Endodermal cell (in vitro differentiated cells): ENCODE results near the gene BRI3. TPM values are rescaled to one million over a fixed set of nuclear protein-coding genes. Genes with fewer than 3 reads are reported as not detected.

Experiments used
- DNase-seq: peaks from one replicate; pipeline ENCODE4 v3.0.0-alpha.2; 2017
- H3K27ac ChIP-seq: 2 replicates; pipeline ENCODE4 v1.5.1; 2013; ENCODE audit warnings: mild to moderate bottlenecking, low read depth, low read length, moderate library complexity
- H3K27me3 ChIP-seq: 2 replicates; pipeline ENCODE4 v1.6.1; 2013; ENCODE audit warnings: mild to moderate bottlenecking, low read length, moderate library complexity; ENCODE audit not compliant: insufficient read depth, control insufficient read depth, poor library complexity, severe bottlenecking
- H3K36me3 ChIP-seq: 2 replicates; pipeline ENCODE4 v1.7.0; 2013; ENCODE audit warnings: mild to moderate bottlenecking, low read length, moderate library complexity; ENCODE audit not compliant: control insufficient read depth, insufficient read depth
- H3K4me1 ChIP-seq: one replicate; pipeline ENCODE4 v1.7.0; 2013; ENCODE audit warnings: low read length; ENCODE audit not compliant: control insufficient read depth, insufficient read depth
- H3K4me3 ChIP-seq: 2 replicates; pipeline ENCODE4 v1.5.1; 2013; ENCODE audit warnings: mild to moderate bottlenecking, low read length, moderate library complexity
- H3K9ac ChIP-seq: 2 replicates; pipeline ENCODE4 v1.6.1; 2013; ENCODE audit warnings: mild to moderate bottlenecking, low read length, moderate library complexity; ENCODE audit not compliant: poor library complexity, severe bottlenecking; ENCODE audit errors: extremely low read depth
- H3K9me3 ChIP-seq: 2 replicates; pipeline ENCODE4 v1.6.1; 2013; ENCODE audit warnings: mild to moderate bottlenecking, low read length, moderate library complexity; ENCODE audit not compliant: control insufficient read depth
- H3K27ac Mint-ChIP-seq: 2 replicates; pipeline ENCODE4 v1.8.0; 2020; ENCODE audit warnings: mixed read lengths
- H3K27me3 Mint-ChIP-seq: 2 replicates; pipeline ENCODE4 v1.8.0; 2021; ENCODE audit warnings: mild to moderate bottlenecking, mixed read lengths; ENCODE audit not compliant: insufficient read depth
- H3K36me3 Mint-ChIP-seq: 2 replicates; pipeline ENCODE4 v1.8.0; 2020; ENCODE audit warnings: low read depth, mixed read lengths
- H3K4me1 Mint-ChIP-seq: 2 replicates; pipeline ENCODE4 v1.8.0; 2020; ENCODE audit warnings: mixed read lengths
- H3K4me3 Mint-ChIP-seq: 2 replicates; pipeline ENCODE4 v1.8.0; 2020; ENCODE audit warnings: mild to moderate bottlenecking, moderate library complexity, mixed read lengths
- H3K9me3 Mint-ChIP-seq: 2 replicates; pipeline ENCODE4 v1.8.0; 2020; ENCODE audit warnings: mild to moderate bottlenecking, mixed read lengths
- CTCF ChIP-seq: fragments of 200-600 bp; sonication (generic); conservative IDR thresholded peaks from 2 replicates; pipeline ENCODE4 v1.5.0; 2021; ENCODE audit warnings: antibody characterized with exemption, mild to moderate bottlenecking
- WGBS, 2 experiments: methylation state at CpG; one replicate each; pipeline versions ENCODE4 v1.1.5 to v1.1.7; 2013; ENCODE audit warnings: missing lambda C conversion rate in 2 of 2, mixed read lengths in 1 of 2; ENCODE audit not compliant: insufficient coverage in 1 of 2, insufficient read length in 1 of 2; 5-methylcytosine and 5-hydroxymethylcytosine counted together
- total RNA-seq, 2 donors: library from RNA; stranded (reverse); fragmentation: NEBNext Ultra II Directional in 1 of 2; extraction: Animal tissue kit (Norgen Biotek cat#: 25700) in 1 of 2; gene quantifications; 2 replicates in 1 of 2; 3 replicates in 1 of 2; pipeline ENCODE4 v1.2.1, GENCODE V29; 2021

The BRI3 gene
- total RNA-seq, 2 donors from 2014 or later = 130 to 152 TPM

GRCh38 chr7:98233219-98234070, 48.0 kb upstream of the BRI3 start:
- H3K4me1 Mint-ChIP-seq = no peaks in the 10 kb centered on the region

GRCh38 chr7:98234429-98235147, 46.9 kb upstream of the BRI3 start:
- H3K27me3 Mint-ChIP-seq = no peaks in the 10 kb centered on the region
- Histone ChIP-seq H3K36me3 (no peaks in the 10 kb centered on the region), H3K27me3 (no peaks in the 10 kb centered on the region), H3K4me3 (no peak overlapping the region), H3K9me3 (no peaks in the 10 kb centered on the region), H3K27ac (no peak overlapping the region), H3K9ac (no peak overlapping the region), H3K4me1 (no peaks in the 10 kb centered on the region)
- no peak for DNase-seq
- no peak overlapping the region for H3K27ac Mint-ChIP-seq
- H3K9me3 Mint-ChIP-seq = no peaks in the 10 kb centered on the region
- H3K36me3 Mint-ChIP-seq = peaks cover 20% of the 10 kb centered on the region
- TF ChIP-seq CTCF = peak; percentile 19
- H3K4me3 Mint-ChIP-seq = no peak overlapping the region
- no peaks in the 10 kb centered on the region for H3K4me1 Mint-ChIP-seq
- 94 to 100% methylated on average over 4 to 10 of the region's 10 CpGs for WGBS, 2 experiments

More at GRCh38 chr7:98233219-98234070, 48.0 kb upstream of the BRI3 start:
- no peaks in the 10 kb centered on the region for H3K9me3 Mint-ChIP-seq
- no peak for TF ChIP-seq CTCF
- H3K9ac ChIP-seq = no peak overlapping the region
- H3K27ac ChIP-seq = no peak overlapping the region
- no peaks in the 10 kb centered on the region for H3K9me3 ChIP-seq
- no peaks in the 10 kb centered on the region for H3K36me3 ChIP-seq
- no peak for DNase-seq
- H3K4me1 ChIP-seq = no peaks in the 10 kb centered on the region
- H3K27ac Mint-ChIP-seq = no peak overlapping the region
- no peak overlapping the region for H3K4me3 ChIP-seq
- WGBS, 2 experiments = 90 to 95% methylated on average over 15 to 32 of the region's 32 CpGs
- H3K36me3 Mint-ChIP-seq = peaks cover 12% of the 10 kb centered on the region
- no peaks in the 10 kb centered on the region for H3K27me3 Mint-ChIP-seq
- no peaks in the 10 kb centered on the region for H3K27me3 ChIP-seq
- no peak overlapping the region for H3K4me3 Mint-ChIP-seq

GRCh38 chr7:98235901-98236300, 45.6 kb upstream of the BRI3 start:
- no peak overlapping the region for H3K27ac ChIP-seq
- no peak overlapping the region for H3K9ac ChIP-seq
- Mint-ChIP-seq H3K4me1 (no peaks in the 10 kb centered on the region), H3K4me3 (no peak overlapping the region), H3K27ac (no peak overlapping the region), H3K9me3 (no peaks in the 10 kb centered on the region), H3K27me3 (no peaks in the 10 kb centered on the region), H3K36me3 (peaks cover 22% of the 10 kb centered on the region)
- no peak for DNase-seq
- H3K27me3 ChIP-seq = no peaks in the 10 kb centered on the region
- 95 to 96% methylated on average over 8 to 11 of the region's 11 CpGs for WGBS, 2 experiments
- no peak for TF ChIP-seq CTCF
- H3K9me3 ChIP-seq = no peaks in the 10 kb centered on the region
- no peaks in the 10 kb centered on the region for H3K4me1 ChIP-seq
- no peak overlapping the region for H3K4me3 ChIP-seq
- H3K36me3 ChIP-seq = no peaks in the 10 kb centered on the region
